Neuron (in vitro differentiated cells): ENCODE measurements around the gene TAGAP.

Source experiments
- H2AFZ ChIP-seq: one replicate; pipeline ENCODE4 v1.6.1; 2013; ENCODE audit warnings: low read depth, mild to moderate bottlenecking, inconsistent platforms, low read length, moderate library complexity
- H3K27me3 ChIP-seq: one replicate; pipeline ENCODE4 v1.6.1; 2013; ENCODE audit warnings: low read length; ENCODE audit not compliant: insufficient read depth
- H3K36me3 ChIP-seq: one replicate; pipeline ENCODE4 v1.6.1; 2013; ENCODE audit warnings: low read length; ENCODE audit not compliant: insufficient read depth
- H3K4me1 ChIP-seq: one replicate; pipeline ENCODE4 v1.6.1; 2013; ENCODE audit warnings: low read length; ENCODE audit not compliant: insufficient read depth
- H3K4me3 ChIP-seq: 2 replicates; pipeline ENCODE4 v1.5.1; 2013; ENCODE audit warnings: mild to moderate bottlenecking, low read length, moderate library complexity
- H3K9me3 ChIP-seq: one replicate; pipeline ENCODE4 v1.6.1; 2013; ENCODE audit warnings: low read length

TAGAP gene

DNA sequence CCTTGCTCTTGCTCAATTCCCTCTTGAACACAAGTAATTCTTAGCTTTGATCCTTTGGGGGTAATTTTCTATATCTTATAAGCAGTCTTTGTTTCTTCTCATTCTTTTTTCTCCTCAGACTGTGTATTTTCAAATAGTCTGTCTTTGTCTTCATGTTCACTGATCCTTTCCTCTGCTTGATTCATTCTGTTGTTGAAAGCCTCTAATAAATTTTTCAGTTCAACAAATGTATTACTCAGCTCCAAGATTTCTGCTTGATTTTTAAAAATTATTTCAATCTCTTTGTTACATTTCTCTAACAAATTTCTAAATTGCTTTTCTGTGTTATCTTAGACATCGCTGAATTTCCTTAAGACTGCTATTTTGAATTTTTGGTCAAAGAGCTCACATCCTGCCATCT is 56.3 kb downstream of the TAGAP start:
- no peaks in the 10 kb centered on the region for H3K4me1 ChIP-seq
- H3K9me3 ChIP-seq = peaks cover 18% of the 10 kb centered on the region
- H3K27me3 ChIP-seq = no peaks in the 10 kb centered on the region
- H3K36me3 ChIP-seq = peaks cover 1% of the 10 kb centered on the region
- H2AFZ ChIP-seq = no peak overlapping the region
- H3K4me3 ChIP-seq = no peak overlapping the region

DNA sequence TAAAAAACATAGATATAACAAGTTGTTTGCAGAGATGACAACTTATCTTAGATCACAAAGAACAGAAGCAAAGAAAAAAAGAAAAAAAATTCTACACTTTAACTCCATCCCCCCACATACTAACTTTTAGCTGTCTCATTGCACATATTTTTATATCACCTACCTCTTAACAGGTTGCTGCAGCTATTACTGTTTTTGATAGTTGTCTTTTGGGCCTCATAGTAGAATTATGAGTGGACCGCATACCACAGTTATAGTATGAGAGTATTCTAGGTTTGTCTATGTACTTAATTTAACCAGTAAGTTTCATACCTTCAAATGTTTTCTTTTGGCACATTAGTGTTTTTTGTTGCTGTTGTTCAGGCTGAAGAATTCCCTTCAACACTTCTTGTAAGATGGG is 57.1 kb downstream of the TAGAP start:
- H2AFZ ChIP-seq = no peak overlapping the region
- H3K27me3 ChIP-seq = no peaks in the 10 kb centered on the region
- H3K9me3 ChIP-seq = peaks cover 18% of the 10 kb centered on the region
- H3K4me3 ChIP-seq = no peak overlapping the region
- peaks cover 1% of the 10 kb centered on the region for H3K36me3 ChIP-seq
- no peaks in the 10 kb centered on the region for H3K4me1 ChIP-seq
